Measurements from ENCODE around the gene DCAF5. TPM values are rescaled to one million over a fixed set of nuclear protein-coding genes. Genes with fewer than 3 reads are reported as not detected.
A peak's percentile ranks its signal among the peaks of the same experiment; 100 is the strongest.

Gene DCAF5
- polyA plus RNA-seq, 3 donors: 22.2 to 55.1 (median 30.6) TPM

DNA sequence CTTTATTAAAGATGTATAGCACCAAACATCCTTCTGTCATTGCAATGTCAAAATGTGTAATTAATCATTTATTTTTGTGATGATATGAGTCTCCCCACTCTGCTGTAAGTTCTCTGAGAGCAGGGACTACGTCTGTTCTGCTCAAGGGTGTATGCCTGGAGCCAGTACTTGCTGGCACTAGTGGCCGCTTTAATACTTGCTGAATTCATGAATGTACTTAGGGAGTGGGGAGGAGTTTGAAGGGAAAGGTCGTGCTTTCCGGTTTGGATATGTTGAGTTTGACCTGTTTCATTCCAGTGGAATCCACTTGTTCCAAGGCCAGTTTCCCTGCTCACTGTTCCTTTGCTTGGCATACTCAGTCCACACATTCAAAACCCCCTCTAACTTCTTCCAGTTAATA, 1.9 kb upstream of the DCAF5 start:
- Mint-ChIP-seq H3K27me3 (ENCODE audit: low read depth in 3 of 3) (peaks cover 4 to 36% (median 33%) of the 10 kb centered on the region in 3 donors), H3K4me3 (peak overlapping the region in 1 of 2 donors; percentile 30), H3K36me3 (no peaks in the 10 kb centered on the region), H3K27ac (no peak overlapping the region), H3K4me1 (peaks cover 21% of the 10 kb centered on the region), H3K9me3 (no peaks in the 10 kb centered on the region)
- intact Hi-C loops (cut with micrococcal nuclease): no loop called here
- Histone ChIP-seq H3K79me2 (ENCODE audit: insufficient read depth, low read length) (peaks cover 31% of the 10 kb centered on the region), H3K4me3 (replicated peaks in 1 of 3; ENCODE audit: low read depth in 2 of 3, low read length in 3 of 3) (no peak overlapping the region), H3K36me3 (replicated peaks in 1 of 2; ENCODE audit: control insufficient read depth in 1 of 2, insufficient read depth in 2 of 2, low read length in 2 of 2) (no peaks in the 10 kb centered on the region), H3K4me2 (replicated peaks; ENCODE audit: extremely low read depth, low read length, poor library complexity, severe bottlenecking) (no peak overlapping the region), H2AFZ (ENCODE audit: insufficient read depth, low read depth, low read length, poor library complexity, severe bottlenecking) (no peak overlapping the region), H3K27ac (ENCODE audit: low read depth in 1 of 2, low read length in 2 of 2) (no peak overlapping the region), H4K20me1 (ENCODE audit: insufficient read depth, low read length) (peaks cover 15% of the 10 kb centered on the region), H3K27me3 (ENCODE audit: control insufficient read depth in 2 of 2, insufficient read depth in 2 of 2, low read length in 2 of 2) (peaks cover 7 to 40% of the 10 kb centered on the region in 2 donors), H3K9ac (ENCODE audit: insufficient read depth, low read length, poor library complexity, severe bottlenecking) (no peak overlapping the region), H3K9me3 (replicated peaks in 1 of 2; ENCODE audit: control insufficient read depth in 1 of 2, insufficient read depth in 1 of 2, low read length in 2 of 2) (no peaks in the 10 kb centered on the region), H3K4me1 (ENCODE audit: control insufficient read depth in 1 of 2, insufficient read depth in 2 of 2, low read length in 2 of 2) (peaks cover 14 to 24% of the 10 kb centered on the region in 2 donors)
- TF ChIP-seq, protein P1, sequence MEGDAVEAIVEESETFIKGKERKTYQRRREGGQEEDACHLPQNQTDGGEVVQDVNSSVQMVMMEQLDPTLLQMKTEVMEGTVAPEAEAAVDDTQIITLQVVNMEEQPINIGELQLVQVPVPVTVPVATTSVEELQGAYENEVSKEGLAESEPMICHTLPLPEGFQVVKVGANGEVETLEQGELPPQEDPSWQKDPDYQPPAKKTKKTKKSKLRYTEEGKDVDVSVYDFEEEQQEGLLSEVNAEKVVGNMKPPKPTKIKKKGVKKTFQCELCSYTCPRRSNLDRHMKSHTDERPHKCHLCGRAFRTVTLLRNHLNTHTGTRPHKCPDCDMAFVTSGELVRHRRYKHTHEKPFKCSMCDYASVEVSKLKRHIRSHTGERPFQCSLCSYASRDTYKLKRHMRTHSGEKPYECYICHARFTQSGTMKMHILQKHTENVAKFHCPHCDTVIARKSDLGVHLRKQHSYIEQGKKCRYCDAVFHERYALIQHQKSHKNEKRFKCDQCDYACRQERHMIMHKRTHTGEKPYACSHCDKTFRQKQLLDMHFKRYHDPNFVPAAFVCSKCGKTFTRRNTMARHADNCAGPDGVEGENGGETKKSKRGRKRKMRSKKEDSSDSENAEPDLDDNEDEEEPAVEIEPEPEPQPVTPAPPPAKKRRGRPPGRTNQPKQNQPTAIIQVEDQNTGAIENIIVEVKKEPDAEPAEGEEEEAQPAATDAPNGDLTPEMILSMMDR (IDR thresholded peaks at IDR 0.05): no peak
- DNase-seq: no peak
- WGBS (ENCODE audit: insufficient coverage): 100% methylated on average over 1 of the region's 4 CpGs

DNA sequence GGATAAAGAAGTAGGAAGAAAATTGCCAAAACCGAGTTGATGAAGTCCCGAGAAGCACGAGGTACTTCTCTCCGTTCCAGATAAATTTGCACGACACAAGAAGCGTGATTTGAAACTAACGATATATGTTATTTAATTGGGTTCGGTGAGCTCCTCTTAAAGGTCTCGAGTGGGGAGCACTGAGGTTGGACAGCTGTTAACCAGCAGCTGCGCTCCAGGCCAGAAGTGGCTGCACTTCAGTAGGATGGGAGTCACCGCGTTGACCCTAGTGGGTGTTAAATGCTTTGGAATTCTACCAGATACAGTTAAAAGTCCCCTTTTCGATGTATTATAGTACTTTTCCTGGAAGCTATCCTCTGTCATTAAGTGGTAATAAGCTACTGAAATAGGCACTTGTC, 953 bp upstream of the DCAF5 start:
- Mint-ChIP-seq H3K36me3 (peaks cover 4 to 5% of the 10 kb centered on the region in 2 donors), H3K27ac (peak overlapping the region; percentile 1 to 83 (median 67)), H3K4me3 (peak overlapping the region; percentile 84 to 98), H3K9me3 (no peaks in the 10 kb centered on the region), H3K27me3 (ENCODE audit: low read depth in 3 of 3) (peaks cover 4 to 36% (median 29%) of the 10 kb centered on the region in 3 donors), H3K4me1 (peaks cover 25% of the 10 kb centered on the region)
- TF ChIP-seq, protein P1 (IDR thresholded peaks at IDR 0.05): no peak
- Histone ChIP-seq H3K79me2 (ENCODE audit: insufficient read depth, low read length) (peaks cover 40% of the 10 kb centered on the region), H3K27ac (ENCODE audit: low read depth in 1 of 2, low read length in 2 of 2) (peak overlapping the region in 1 of 2 donors; percentile 89), H3K9ac (ENCODE audit: insufficient read depth, low read length, poor library complexity, severe bottlenecking) (peak overlapping the region; percentile 91), H3K36me3 (replicated peaks in 1 of 2; ENCODE audit: control insufficient read depth in 1 of 2, insufficient read depth in 2 of 2, low read length in 2 of 2) (peaks cover 2 to 5% of the 10 kb centered on the region in 2 donors), H3K4me2 (replicated peaks; ENCODE audit: extremely low read depth, low read length, poor library complexity, severe bottlenecking) (peak overlapping the region; percentile 96), H3K9me3 (replicated peaks in 1 of 2; ENCODE audit: control insufficient read depth in 1 of 2, insufficient read depth in 1 of 2, low read length in 2 of 2) (no peaks in the 10 kb centered on the region), H3K4me1 (ENCODE audit: control insufficient read depth in 1 of 2, insufficient read depth in 2 of 2, low read length in 2 of 2) (peaks cover 14 to 24% of the 10 kb centered on the region in 2 donors), H2AFZ (ENCODE audit: insufficient read depth, low read depth, low read length, poor library complexity, severe bottlenecking) (peak overlapping the region; percentile 98), H3K27me3 (ENCODE audit: control insufficient read depth in 2 of 2, insufficient read depth in 2 of 2, low read length in 2 of 2) (peaks cover 7 to 36% of the 10 kb centered on the region in 2 donors), H4K20me1 (ENCODE audit: insufficient read depth, low read length) (peaks cover 22% of the 10 kb centered on the region), H3K4me3 (replicated peaks in 1 of 3; ENCODE audit: low read depth in 2 of 3, low read length in 3 of 3) (peak overlapping the region; percentile 72 to 98 (median 94))
- WGBS (ENCODE audit: insufficient coverage): 1% methylated on average over 9 of the region's 13 CpGs
- intact Hi-C loops (cut with micrococcal nuclease): no loop called here
- DNase-seq: peak in 2 of 3 donors; percentile 8 to 11

All from CD14-positive monocyte (primary cell).